Endothelial cell (in vitro differentiated cells): ENCODE measurements around the gene PRAME. TPM values are rescaled to one million over a fixed set of nuclear protein-coding genes. Genes with fewer than 3 reads are reported as not detected.
A peak's percentile ranks its signal among the peaks of the same experiment; 100 is the strongest.

Source experiments
- DNase-seq: peaks from one replicate; pipeline ENCODE4 v3.0.0; 2021; ENCODE audit warnings: low spot score
- H3K27ac Mint-ChIP-seq: one replicate; pipeline ENCODE4 v1.8.0; 2021; ENCODE audit warnings: mixed read lengths, inconsistent platforms; ENCODE audit not compliant: unreplicated experiment
- H3K27me3 Mint-ChIP-seq: one replicate; pipeline ENCODE4 v1.8.0; 2021; ENCODE audit warnings: mild to moderate bottlenecking, moderate library complexity, mixed read lengths, inconsistent platforms; ENCODE audit not compliant: unreplicated experiment
- H3K36me3 Mint-ChIP-seq: one replicate; pipeline ENCODE4 v1.8.0; 2021; ENCODE audit warnings: mild to moderate bottlenecking, low read depth, mixed read lengths, inconsistent platforms; ENCODE audit not compliant: unreplicated experiment
- H3K4me1 Mint-ChIP-seq: one replicate; pipeline ENCODE4 v1.8.0; 2021; ENCODE audit warnings: mild to moderate bottlenecking, mixed read lengths, inconsistent platforms; ENCODE audit not compliant: unreplicated experiment
- H3K4me3 Mint-ChIP-seq: one replicate; pipeline ENCODE4 v1.8.0; 2021; ENCODE audit warnings: mild to moderate bottlenecking, mixed read lengths, inconsistent platforms; ENCODE audit not compliant: unreplicated experiment
- H3K9me3 Mint-ChIP-seq: one replicate; pipeline ENCODE4 v1.8.0; 2021; ENCODE audit warnings: mixed read lengths, inconsistent platforms; ENCODE audit not compliant: unreplicated experiment
- total RNA-seq: library from RNA; stranded (reverse); fragmentation: NEBNext Ultra II Directional; extraction: Animal tissue kit (Norgen Biotek cat#: 25700); gene quantifications from one replicate; pipeline ENCODE4 v1.2.1, GENCODE V29; 2021; ENCODE audit not compliant: unreplicated experiment
- TF ChIP-seq, protein P1 (sequence below): fragments of 200-600 bp; sonication (generic); IDR thresholded peaks from one replicate; pipeline ENCODE4 v1.5.0; 2021; ENCODE audit warnings: antibody characterized with exemption; ENCODE audit not compliant: unreplicated experiment

Gene PRAME
- total RNA-seq, 1 donor from 2014 or later = not detected

DNA sequence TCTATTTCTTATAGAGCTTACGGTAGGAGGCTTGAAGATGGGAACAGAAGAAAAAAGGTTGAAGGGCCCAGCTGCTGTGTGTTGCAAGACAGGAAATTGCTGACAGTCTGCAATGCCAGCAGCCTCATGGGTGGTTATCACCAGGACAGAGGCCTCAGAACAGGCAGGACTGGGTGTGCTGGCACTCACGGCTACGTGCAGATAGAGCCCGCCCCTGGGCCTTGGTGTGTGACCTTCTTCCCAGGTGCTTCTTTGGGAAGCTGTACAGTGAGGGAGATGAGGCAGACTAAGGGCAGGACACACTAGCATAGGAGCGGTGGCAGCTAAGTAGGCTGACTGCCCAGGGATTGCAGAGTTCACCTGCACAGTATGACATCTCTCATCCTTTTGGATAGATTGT lies 12.6 kb downstream of the PRAME start:
- peak; percentile 6 for DNase-seq
- no peak overlapping the region for H3K27ac Mint-ChIP-seq
- no peaks in the 10 kb centered on the region for H3K36me3 Mint-ChIP-seq
- H3K27me3 Mint-ChIP-seq = peaks cover 4% of the 10 kb centered on the region
- TF ChIP-seq, protein P1, sequence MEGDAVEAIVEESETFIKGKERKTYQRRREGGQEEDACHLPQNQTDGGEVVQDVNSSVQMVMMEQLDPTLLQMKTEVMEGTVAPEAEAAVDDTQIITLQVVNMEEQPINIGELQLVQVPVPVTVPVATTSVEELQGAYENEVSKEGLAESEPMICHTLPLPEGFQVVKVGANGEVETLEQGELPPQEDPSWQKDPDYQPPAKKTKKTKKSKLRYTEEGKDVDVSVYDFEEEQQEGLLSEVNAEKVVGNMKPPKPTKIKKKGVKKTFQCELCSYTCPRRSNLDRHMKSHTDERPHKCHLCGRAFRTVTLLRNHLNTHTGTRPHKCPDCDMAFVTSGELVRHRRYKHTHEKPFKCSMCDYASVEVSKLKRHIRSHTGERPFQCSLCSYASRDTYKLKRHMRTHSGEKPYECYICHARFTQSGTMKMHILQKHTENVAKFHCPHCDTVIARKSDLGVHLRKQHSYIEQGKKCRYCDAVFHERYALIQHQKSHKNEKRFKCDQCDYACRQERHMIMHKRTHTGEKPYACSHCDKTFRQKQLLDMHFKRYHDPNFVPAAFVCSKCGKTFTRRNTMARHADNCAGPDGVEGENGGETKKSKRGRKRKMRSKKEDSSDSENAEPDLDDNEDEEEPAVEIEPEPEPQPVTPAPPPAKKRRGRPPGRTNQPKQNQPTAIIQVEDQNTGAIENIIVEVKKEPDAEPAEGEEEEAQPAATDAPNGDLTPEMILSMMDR = no peak
- H3K4me1 Mint-ChIP-seq = no peaks in the 10 kb centered on the region
- H3K9me3 Mint-ChIP-seq = no peaks in the 10 kb centered on the region
- no peak overlapping the region for H3K4me3 Mint-ChIP-seq

DNA sequence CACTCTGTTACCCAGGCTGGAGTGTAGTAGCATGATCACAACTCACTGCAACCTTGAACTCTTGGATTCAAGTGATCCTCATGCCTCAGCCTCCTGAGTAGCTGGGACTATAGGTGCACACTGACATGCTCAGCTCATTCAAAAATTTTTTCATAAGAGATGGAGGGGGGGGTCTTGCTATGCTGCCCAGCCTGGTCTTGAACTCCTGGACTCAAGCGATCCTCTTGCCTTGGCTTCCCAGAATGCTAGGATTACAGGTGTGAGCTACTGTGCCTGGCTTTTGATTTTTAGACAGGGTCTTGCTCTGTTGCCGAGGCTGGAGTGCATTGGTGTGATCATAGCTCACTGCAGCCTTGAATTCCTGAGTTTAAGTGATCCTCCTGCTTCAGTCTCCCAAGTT lies 14.0 kb downstream of the PRAME start:
- Mint-ChIP-seq H3K36me3 (no peaks in the 10 kb centered on the region), H3K27ac (no peak overlapping the region), H3K27me3 (peaks cover 5% of the 10 kb centered on the region), H3K4me1 (no peaks in the 10 kb centered on the region), H3K9me3 (no peaks in the 10 kb centered on the region), H3K4me3 (no peak overlapping the region)
- no peak for DNase-seq
- TF ChIP-seq, protein P1 = no peak

DNA sequence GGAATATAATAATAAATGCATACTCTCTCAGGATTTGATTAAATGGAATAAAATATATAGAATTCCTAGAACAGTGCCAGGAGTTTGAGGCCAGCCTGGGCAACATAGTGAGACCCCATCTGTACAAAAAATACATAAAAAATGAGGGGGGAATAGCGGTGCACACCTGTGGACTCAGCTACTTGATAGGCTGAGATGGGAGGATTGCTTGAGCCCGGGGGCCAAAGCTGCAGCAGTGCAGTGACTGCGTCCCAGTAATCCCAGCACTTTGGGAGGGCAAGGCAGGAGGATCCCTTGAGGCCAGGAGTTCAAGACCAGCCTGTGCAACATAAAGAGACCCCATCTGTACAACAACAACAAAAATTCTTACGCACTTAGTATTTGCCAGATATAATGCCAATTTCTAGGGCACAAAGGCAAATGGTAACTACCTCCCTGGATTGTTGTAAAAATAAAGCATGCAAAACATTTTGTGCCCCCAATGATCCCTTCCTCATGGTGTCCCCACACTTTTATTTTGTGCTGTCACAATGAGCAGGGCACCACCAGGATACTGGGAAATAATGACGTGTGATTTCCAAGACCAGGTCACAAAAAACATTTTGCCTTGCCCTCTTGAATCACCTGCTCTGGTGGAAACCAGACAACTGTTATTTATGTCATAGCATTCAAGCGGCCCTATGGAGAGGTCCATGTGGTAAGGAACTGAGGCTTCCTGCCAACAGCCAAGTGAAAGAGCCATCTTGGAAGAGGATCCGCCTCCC lies 20.7 kb downstream of the PRAME start:
- no peaks in the 10 kb centered on the region for H3K9me3 Mint-ChIP-seq
- TF ChIP-seq, protein P1 = no peak
- H3K4me3 Mint-ChIP-seq = no peak overlapping the region
- no peaks in the 10 kb centered on the region for H3K4me1 Mint-ChIP-seq
- DNase-seq = no peak
- H3K27ac Mint-ChIP-seq = no peak overlapping the region
- H3K36me3 Mint-ChIP-seq = no peaks in the 10 kb centered on the region
- H3K27me3 Mint-ChIP-seq = peaks cover 5% of the 10 kb centered on the region

DNA sequence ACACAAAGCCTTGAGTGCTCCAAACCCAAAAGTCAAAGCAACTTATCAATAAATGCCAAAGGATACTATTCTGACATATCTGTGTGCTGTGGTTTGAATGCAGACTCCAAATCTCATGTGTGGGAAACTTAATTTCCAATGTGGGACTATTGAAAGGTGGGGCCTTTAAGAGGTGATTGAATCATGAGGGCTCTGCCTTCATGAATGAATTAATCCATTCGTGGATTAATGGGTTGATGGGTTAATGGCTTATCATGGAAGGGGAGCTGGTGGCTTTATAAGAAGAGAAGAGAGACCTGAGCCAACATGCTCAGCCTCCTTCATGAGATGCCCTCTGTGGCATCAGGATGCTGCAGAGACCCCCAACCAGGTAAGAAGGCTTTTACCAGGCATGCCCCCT lies 22.1 kb downstream of the PRAME start:
- H3K36me3 Mint-ChIP-seq = no peaks in the 10 kb centered on the region
- no peak for DNase-seq
- peaks cover 1% of the 10 kb centered on the region for H3K27me3 Mint-ChIP-seq
- no peak overlapping the region for H3K27ac Mint-ChIP-seq
- no peaks in the 10 kb centered on the region for H3K4me1 Mint-ChIP-seq
- TF ChIP-seq, protein P1 = no peak
- H3K4me3 Mint-ChIP-seq = no peak overlapping the region
- H3K9me3 Mint-ChIP-seq = no peaks in the 10 kb centered on the region

DNA sequence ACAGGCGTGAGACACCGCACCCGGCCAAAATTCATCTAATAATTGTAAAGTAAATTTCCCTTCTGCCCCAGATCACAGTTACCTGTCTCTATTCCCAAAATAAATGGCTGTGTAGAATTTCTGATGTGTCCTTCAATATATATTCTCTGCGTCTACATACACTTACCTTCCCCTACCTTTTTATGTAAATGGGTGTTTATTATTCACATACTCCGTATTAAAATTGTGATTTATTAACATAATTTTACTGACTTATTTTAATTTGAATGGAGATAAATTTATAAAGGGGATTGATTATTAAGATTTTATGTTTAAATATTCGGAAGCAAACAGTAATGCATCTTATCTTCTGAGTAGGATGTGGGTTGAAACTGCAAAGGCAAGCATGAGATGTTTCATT lies 22.6 kb downstream of the PRAME start:
- TF ChIP-seq, protein P1 = no peak
- Mint-ChIP-seq H3K9me3 (no peaks in the 10 kb centered on the region), H3K27me3 (peaks cover 1% of the 10 kb centered on the region), H3K4me1 (no peaks in the 10 kb centered on the region), H3K27ac (no peak overlapping the region), H3K36me3 (no peaks in the 10 kb centered on the region), H3K4me3 (no peak overlapping the region)
- DNase-seq = no peak
